ENCODE results near the gene GLRX5.
A peak's percentile ranks its signal among the peaks of the same experiment; 100 is the strongest.
"Not testable (repeated sequence)": the region's sequence is repeated elsewhere in the genome, so short reads cannot be mapped to it uniquely, and the experiment has no call there.

Gene GLRX5

GRCh38 chr14:95559203-95559602 lies 24.4 kb downstream of the GLRX5 start:
- no peak for DNase-seq (ENCODE audit: low read depth)

- DNase-seq (ENCODE audit: low read depth), result peak; percentile 82
Measured at GRCh38 chr14:95561001-95561412, 26.2 kb downstream of the GLRX5 start.

DNA sequence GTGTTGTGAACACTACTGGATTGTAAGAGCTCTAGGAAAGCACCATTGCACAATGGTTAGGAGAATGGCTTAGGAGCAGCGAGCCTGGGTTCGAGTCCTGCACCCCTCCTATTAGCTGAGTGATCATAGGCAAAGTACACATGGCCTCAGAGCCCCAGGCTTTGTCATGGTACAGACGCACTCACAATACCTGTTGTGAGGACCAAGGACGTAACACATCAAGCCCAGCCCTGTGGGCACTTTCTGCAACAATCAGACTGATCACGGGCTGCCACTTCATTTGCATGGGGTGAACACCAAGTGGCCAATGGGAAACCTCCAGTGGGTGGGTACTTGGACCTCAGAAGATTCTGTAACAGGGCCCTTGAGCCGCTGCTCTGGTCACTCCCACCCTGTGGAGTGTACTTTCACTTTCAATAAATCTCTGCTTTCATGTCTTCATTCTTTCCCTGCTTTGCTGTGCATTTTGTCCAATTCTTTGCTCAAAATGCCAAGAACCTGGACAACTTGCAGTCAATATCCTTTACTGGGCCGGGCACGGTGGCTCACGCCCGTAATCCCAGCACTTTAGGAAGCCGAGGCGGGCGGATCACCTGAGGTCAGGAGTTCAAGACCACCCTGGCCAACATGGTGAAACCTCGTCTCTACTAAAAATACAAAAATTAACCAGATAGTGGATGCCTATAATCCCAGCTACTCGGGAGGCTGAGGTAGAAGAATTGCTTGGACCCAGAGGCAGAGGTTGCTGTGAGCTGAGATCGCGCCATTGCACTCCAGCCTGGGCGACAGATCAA lies 28.2 kb downstream of the GLRX5 start:
- no peak for DNase-seq (ENCODE audit: low read depth)

GRCh38 chr14:95564060-95564459 lies 29.2 kb downstream of the GLRX5 start:
- no peak for DNase-seq (ENCODE audit: low read depth)

GRCh38 chr14:95569440-95569839 lies 34.6 kb downstream of the GLRX5 start:
- no peak for DNase-seq (ENCODE audit: low read depth)

DNA sequence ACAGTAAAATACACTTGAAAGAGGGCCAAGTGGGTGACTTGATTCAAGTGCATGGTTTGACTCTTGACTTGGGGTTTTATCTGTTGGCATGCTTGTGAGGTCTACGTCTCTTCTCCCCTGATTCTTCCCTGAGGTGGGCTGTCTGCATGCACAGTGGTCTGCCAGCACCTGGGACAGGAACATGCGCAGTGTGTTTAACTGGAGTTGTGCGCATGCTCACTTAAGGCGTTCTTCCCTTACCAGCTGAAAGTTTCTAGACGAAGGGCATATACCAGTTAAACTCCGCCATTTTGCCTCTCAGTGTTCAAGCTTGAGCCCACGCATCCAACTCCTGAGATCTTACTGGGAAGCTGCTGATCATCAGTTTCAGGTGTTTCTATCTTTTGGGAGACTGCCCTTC lies 38.5 kb downstream of the GLRX5 start:
- no peak for DNase-seq (ENCODE audit: low read depth)

- no peak for DNase-seq (ENCODE audit: low read depth)
Measured at GRCh38 chr14:95575840-95576473, 41.1 kb downstream of the GLRX5 start.

DNA sequence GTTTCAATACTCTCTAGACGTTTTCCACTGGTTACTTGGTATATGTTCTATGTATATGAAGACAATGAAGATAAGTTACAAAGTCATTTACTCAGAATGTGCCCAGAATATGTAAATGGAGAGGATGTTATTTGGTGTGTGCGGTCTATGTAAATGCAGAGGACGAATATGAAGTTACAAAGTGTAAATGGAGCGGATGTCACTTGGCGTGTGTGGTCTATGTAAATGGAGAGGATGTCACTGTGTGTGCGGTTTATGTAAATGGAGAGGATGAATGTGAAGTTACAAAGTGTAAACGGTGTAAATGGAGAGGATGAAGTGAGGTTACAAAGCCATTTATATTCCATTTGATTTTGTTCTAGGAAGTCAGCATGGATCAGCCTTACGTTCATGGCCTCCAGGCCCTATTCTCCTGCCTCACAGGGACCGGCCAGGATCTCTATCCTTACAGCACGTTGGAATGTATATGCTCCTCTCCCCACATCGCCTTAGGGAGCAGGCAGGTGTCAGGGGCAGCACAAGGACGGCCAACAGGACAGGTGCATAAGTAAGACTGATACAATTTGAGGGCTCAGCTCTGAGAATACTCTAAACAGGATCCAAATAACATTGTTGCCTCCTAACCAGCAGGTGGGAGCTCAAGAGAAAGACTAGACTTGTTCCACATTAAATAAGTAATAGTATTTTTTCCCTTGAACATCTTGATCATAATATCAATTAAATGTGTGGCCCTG lies 42.4 kb downstream of the GLRX5 start:
- DNase-seq (ENCODE audit: low read depth), result no peak

- no peak for DNase-seq (ENCODE audit: low read depth)
Measured at GRCh38 chr14:95577870-95578269, 43.0 kb downstream of the GLRX5 start.

GRCh38 chr14:95583836-95584617 lies 49.2 kb downstream of the GLRX5 start:
- DNase-seq (ENCODE audit: low read depth), result not testable (repeated sequence)

DNA sequence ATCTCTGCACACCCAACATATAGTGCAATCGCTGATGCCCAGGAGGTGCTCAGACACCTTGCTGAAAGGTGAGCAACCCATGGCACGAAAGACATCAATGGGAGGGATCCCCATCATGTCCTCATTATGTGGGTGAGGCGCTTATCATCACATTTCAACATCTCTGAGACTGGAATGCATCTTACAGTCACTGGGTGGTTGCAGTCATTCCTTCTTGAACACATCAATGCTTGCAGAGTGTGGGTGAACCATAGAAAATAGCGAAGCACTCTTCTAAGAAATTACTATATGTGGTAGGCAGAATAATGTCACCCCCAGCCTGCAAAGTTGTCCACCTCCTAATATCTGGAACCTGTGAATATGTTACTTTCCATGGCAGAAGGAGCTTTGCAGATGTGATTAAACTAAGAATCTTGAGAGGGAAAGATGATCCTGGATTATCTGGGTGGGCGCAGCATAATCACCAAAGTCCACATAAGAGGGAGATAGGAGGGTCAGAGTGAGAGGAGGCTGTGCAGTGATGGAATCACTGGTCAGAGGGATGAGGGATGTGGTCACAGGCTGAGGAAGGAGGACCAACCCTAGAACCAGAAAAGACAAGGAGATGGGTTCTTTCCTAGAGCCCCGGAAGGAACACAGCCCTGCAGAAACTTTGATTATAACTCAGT lies 51.2 kb downstream of the GLRX5 start:
- DNase-seq (ENCODE audit: low read depth), result no peak

GRCh38 chr14:95591182-95591581 lies 56.3 kb downstream of the GLRX5 start:
- not testable (repeated sequence) for DNase-seq (ENCODE audit: low read depth)
